Hepatocyte (in vitro differentiated cells): ENCODE results near the gene ERBB2.

Experiments
- CTCF ChIP-seq: fragments of 200-600 bp; sonication (generic); IDR thresholded peaks from 2 replicates; pipeline ENCODE4 v1.5.1; 2016; ENCODE audit warnings: antibody characterized with exemption, mild to moderate bottlenecking; ENCODE audit not compliant: poor library complexity
- EZH2 ChIP-seq: fragments of 200-600 bp; sonication (generic); IDR thresholded peaks from 2 replicates; pipeline ENCODE4 v1.6.1; 2016; ENCODE audit warnings: antibody characterized with exemption, mild to moderate bottlenecking, borderline replicate concordance
- EZH2phosphoT487 ChIP-seq: fragments of 200-600 bp; sonication (generic); IDR thresholded peaks from one replicate; pipeline ENCODE4 v1.6.1; 2018; ENCODE audit warnings: antibody characterized with exemption, mild to moderate bottlenecking, low read depth, moderate library complexity; ENCODE audit not compliant: unreplicated experiment, severe bottlenecking

- TF ChIP-seq CTCF (no peak), EZH2 (no peak), EZH2phosphoT487 (no peak)
Observed at GRCh38 chr17:39688475-39688835, 11.4 kb upstream of the ERBB2 start.
